CD4-positive, alpha-beta T cell treated with Interleukin-17A for 4 hours (primary cell): ENCODE data around the gene PPY.
"Not testable (repeated sequence)": the region's sequence is repeated elsewhere in the genome, so short reads cannot be mapped to it uniquely, and the experiment has no call there.

Experiments
- DNase-seq: peaks from one replicate; pipeline ENCODE4 v3.0.0-alpha.2; 2020; ENCODE audit warnings: mixed read lengths

PPY gene

GRCh38 chr17:43962479-43962878 lies 20.2 kb upstream of the PPY start:
- DNase-seq: no peak

GRCh38 chr17:43961954-43962353 lies 19.7 kb upstream of the PPY start:
- DNase-seq: no peak

- DNase-seq: not testable (repeated sequence)
Observed at GRCh38 chr17:43961292-43961691, 19.0 kb upstream of the PPY start.

GRCh38 chr17:43958748-43959352 lies 16.6 kb upstream of the PPY start:
- no peak for DNase-seq

- no peak for DNase-seq
Observed at GRCh38 chr17:43956222-43956621, 13.9 kb upstream of the PPY start.

- DNase-seq: no peak
Observed at GRCh38 chr17:43953746-43954145, 11.5 kb upstream of the PPY start, which contains the start of gene PYY. Gene PYY, minus strand, starts transcription at chr17:43953940. Its CDS starts 457 bp downstream, at chr17:43953483.

- DNase-seq: no peak
Observed at GRCh38 chr17:43952724-43953666, 10.7 kb upstream of the PPY start.

GRCh38 chr17:43952351-43952723 lies 10.1 kb upstream of the PPY start:
- no peak for DNase-seq

- DNase-seq: no peak
Observed at GRCh38 chr17:43951750-43952149, 9.5 kb upstream of the PPY start.

GRCh38 chr17:43950554-43950953 lies 8.3 kb upstream of the PPY start:
- no peak for DNase-seq

- DNase-seq: no peak
Observed at GRCh38 chr17:43949781-43950180, 7.5 kb upstream of the PPY start.

GRCh38 chr17:43946781-43947180 lies 4.5 kb upstream of the PPY start:
- no peak for DNase-seq

GRCh38 chr17:43945074-43945829 lies 3.0 kb upstream of the PPY start:
- DNase-seq: no peak

- no peak for DNase-seq
Observed at GRCh38 chr17:43940630-43941029, 1.6 kb downstream of the PPY start.

- no peak for DNase-seq
Observed at GRCh38 chr17:43939886-43940285, 2.4 kb downstream of the PPY start.

- not testable (repeated sequence) for DNase-seq
Observed at GRCh38 chr17:43939452-43939851, 2.8 kb downstream of the PPY start.

- no peak for DNase-seq
Observed at GRCh38 chr17:43938838-43939182, 3.5 kb downstream of the PPY start.

GRCh38 chr17:43936434-43936833 lies 5.8 kb downstream of the PPY start:
- DNase-seq: no peak

GRCh38 chr17:43935926-43936261 lies 6.4 kb downstream of the PPY start:
- no peak for DNase-seq

- DNase-seq: no peak
Observed at GRCh38 chr17:43935204-43935925, 6.9 kb downstream of the PPY start.

GRCh38 chr17:43932923-43933322 lies 9.4 kb downstream of the PPY start:
- DNase-seq: no peak

- DNase-seq: no peak
Observed at GRCh38 chr17:43932357-43932756, 9.9 kb downstream of the PPY start.

- DNase-seq: no peak
Observed at GRCh38 chr17:43931062-43931571, 11.2 kb downstream of the PPY start.
